Stimulated activated naive CD8-positive, alpha-beta T cell treated with anti-CD3 and anti-CD28 coated beads, Interleukin-15, Interleukin-2, amounts not matched to agents 100 ng/mL and 50 ng/mL, for 24 hours (primary cell): ENCODE results near the gene ATP7B.

Experiments
- H3K27ac Mint-ChIP-seq: one replicate; pipeline ENCODE4 v1.8.0; 2021; ENCODE audit warnings: mild to moderate bottlenecking, mixed read lengths
- H3K27me3 Mint-ChIP-seq: one replicate; pipeline ENCODE4 v1.8.0; 2021; ENCODE audit warnings: mixed read lengths
- H3K36me3 Mint-ChIP-seq: one replicate; pipeline ENCODE4 v1.8.0; 2021; ENCODE audit warnings: low read depth, mixed read lengths
- H3K4me1 Mint-ChIP-seq: one replicate; pipeline ENCODE4 v1.8.0; 2021; ENCODE audit warnings: low read depth, mixed read lengths
- H3K4me3 Mint-ChIP-seq: one replicate; pipeline ENCODE4 v1.8.0; 2021; ENCODE audit warnings: mild to moderate bottlenecking, mixed read lengths
- H3K9me3 Mint-ChIP-seq: one replicate; pipeline ENCODE4 v1.8.0; 2021; ENCODE audit warnings: mixed read lengths

The ATP7B gene

GRCh38 chr13:51931606-51932005 lies 79.6 kb downstream of the ATP7B start:
- H3K4me3 Mint-ChIP-seq, result no peak overlapping the region

GRCh38 chr13:51929699-51930098 lies 81.6 kb downstream of the ATP7B start:
- H3K36me3 Mint-ChIP-seq, result no peaks in the 10 kb centered on the region
- H3K9me3 Mint-ChIP-seq, result no peaks in the 10 kb centered on the region

More at GRCh38 chr13:51931606-51932005, 79.6 kb downstream of the ATP7B start:
- Mint-ChIP-seq H3K27me3 (no peaks in the 10 kb centered on the region), H3K9me3 (no peaks in the 10 kb centered on the region), H3K36me3 (no peaks in the 10 kb centered on the region), H3K4me1 (no peaks in the 10 kb centered on the region), H3K27ac (no peak overlapping the region)

GRCh38 chr13:51928231-51928630 lies 83.0 kb downstream of the ATP7B start:
- H3K27me3 Mint-ChIP-seq, result peaks cover 6% of the 10 kb centered on the region
- no peaks in the 10 kb centered on the region for H3K36me3 Mint-ChIP-seq
- no peak overlapping the region for H3K4me3 Mint-ChIP-seq
- no peak overlapping the region for H3K27ac Mint-ChIP-seq
- H3K9me3 Mint-ChIP-seq, result no peaks in the 10 kb centered on the region
- no peaks in the 10 kb centered on the region for H3K4me1 Mint-ChIP-seq

More at GRCh38 chr13:51929699-51930098, 81.6 kb downstream of the ATP7B start:
- Mint-ChIP-seq H3K4me1 (no peaks in the 10 kb centered on the region), H3K27me3 (peaks cover 4% of the 10 kb centered on the region), H3K27ac (no peak overlapping the region), H3K4me3 (no peak overlapping the region)

GRCh38 chr13:51927129-51927528 lies 84.1 kb downstream of the ATP7B start:
- H3K4me1 Mint-ChIP-seq, result no peaks in the 10 kb centered on the region
- no peak overlapping the region for H3K4me3 Mint-ChIP-seq
- H3K36me3 Mint-ChIP-seq, result no peaks in the 10 kb centered on the region
- H3K9me3 Mint-ChIP-seq, result no peaks in the 10 kb centered on the region
- H3K27ac Mint-ChIP-seq, result no peak overlapping the region
- peaks cover 6% of the 10 kb centered on the region for H3K27me3 Mint-ChIP-seq

- no peaks in the 10 kb centered on the region for H3K4me1 Mint-ChIP-seq
- no peak overlapping the region for H3K4me3 Mint-ChIP-seq
- no peaks in the 10 kb centered on the region for H3K9me3 Mint-ChIP-seq
- H3K27me3 Mint-ChIP-seq, result peaks cover 6% of the 10 kb centered on the region
- H3K36me3 Mint-ChIP-seq, result no peaks in the 10 kb centered on the region
- H3K27ac Mint-ChIP-seq, result no peak overlapping the region
These were observed 84.7 kb downstream of the ATP7B start for GRCh38 chr13:51926528-51926885.

GRCh38 chr13:51925865-51926527 lies 85.3 kb downstream of the ATP7B start:
- Mint-ChIP-seq H3K4me1 (no peaks in the 10 kb centered on the region), H3K27ac (no peak overlapping the region), H3K4me3 (no peak overlapping the region), H3K9me3 (no peaks in the 10 kb centered on the region), H3K36me3 (no peaks in the 10 kb centered on the region), H3K27me3 (peaks cover 6% of the 10 kb centered on the region)

GRCh38 chr13:51924756-51925544 lies 86.3 kb downstream of the ATP7B start:
- no peak overlapping the region for H3K4me3 Mint-ChIP-seq
- no peak overlapping the region for H3K27ac Mint-ChIP-seq
- no peaks in the 10 kb centered on the region for H3K36me3 Mint-ChIP-seq
- H3K4me1 Mint-ChIP-seq, result no peaks in the 10 kb centered on the region
- H3K27me3 Mint-ChIP-seq, result peaks cover 6% of the 10 kb centered on the region
- H3K9me3 Mint-ChIP-seq, result no peaks in the 10 kb centered on the region

GRCh38 chr13:51923983-51924539 lies 87.2 kb downstream of the ATP7B start:
- Mint-ChIP-seq H3K4me3 (no peak overlapping the region), H3K36me3 (no peaks in the 10 kb centered on the region), H3K4me1 (no peaks in the 10 kb centered on the region), H3K27me3 (peaks cover 6% of the 10 kb centered on the region), H3K9me3 (no peaks in the 10 kb centered on the region), H3K27ac (no peak overlapping the region)

- H3K9me3 Mint-ChIP-seq, result no peaks in the 10 kb centered on the region
- no peaks in the 10 kb centered on the region for H3K36me3 Mint-ChIP-seq
- H3K4me3 Mint-ChIP-seq, result no peak overlapping the region
- no peak overlapping the region for H3K27ac Mint-ChIP-seq
- peaks cover 6% of the 10 kb centered on the region for H3K27me3 Mint-ChIP-seq
- H3K4me1 Mint-ChIP-seq, result no peaks in the 10 kb centered on the region
These were observed 88.3 kb downstream of the ATP7B start for GRCh38 chr13:51922771-51923480.

GRCh38 chr13:51921790-51922740 lies 89.2 kb downstream of the ATP7B start:
- no peaks in the 10 kb centered on the region for H3K36me3 Mint-ChIP-seq
- no peaks in the 10 kb centered on the region for H3K9me3 Mint-ChIP-seq
- peaks cover 6% of the 10 kb centered on the region for H3K27me3 Mint-ChIP-seq
- H3K4me3 Mint-ChIP-seq, result no peak overlapping the region
- H3K4me1 Mint-ChIP-seq, result no peaks in the 10 kb centered on the region
- no peak overlapping the region for H3K27ac Mint-ChIP-seq

GRCh38 chr13:51920786-51921185 lies 90.5 kb downstream of the ATP7B start:
- Mint-ChIP-seq H3K27ac (no peak overlapping the region), H3K4me3 (no peak overlapping the region), H3K36me3 (no peaks in the 10 kb centered on the region), H3K4me1 (no peaks in the 10 kb centered on the region), H3K9me3 (no peaks in the 10 kb centered on the region), H3K27me3 (peaks cover 6% of the 10 kb centered on the region)

GRCh38 chr13:51920267-51920666 lies 91.0 kb downstream of the ATP7B start:
- no peak overlapping the region for H3K4me3 Mint-ChIP-seq
- H3K27me3 Mint-ChIP-seq, result peaks cover 6% of the 10 kb centered on the region
- H3K4me1 Mint-ChIP-seq, result no peaks in the 10 kb centered on the region
- no peaks in the 10 kb centered on the region for H3K36me3 Mint-ChIP-seq
- no peak overlapping the region for H3K27ac Mint-ChIP-seq
- H3K9me3 Mint-ChIP-seq, result no peaks in the 10 kb centered on the region

GRCh38 chr13:51919531-51919930 lies 91.7 kb downstream of the ATP7B start:
- no peak overlapping the region for H3K27ac Mint-ChIP-seq
- H3K27me3 Mint-ChIP-seq, result peaks cover under 1% of the 10 kb centered on the region
- no peaks in the 10 kb centered on the region for H3K36me3 Mint-ChIP-seq
- no peaks in the 10 kb centered on the region for H3K9me3 Mint-ChIP-seq
- no peak overlapping the region for H3K4me3 Mint-ChIP-seq
- no peaks in the 10 kb centered on the region for H3K4me1 Mint-ChIP-seq

GRCh38 chr13:51916962-51917361 lies 94.3 kb downstream of the ATP7B start:
- Mint-ChIP-seq H3K27ac (no peak overlapping the region), H3K4me1 (no peaks in the 10 kb centered on the region), H3K4me3 (no peak overlapping the region), H3K27me3 (no peaks in the 10 kb centered on the region), H3K36me3 (no peaks in the 10 kb centered on the region), H3K9me3 (no peaks in the 10 kb centered on the region)
